ENCODE data around the gene IL12RB2.
"Not testable (repeated sequence)": the region's sequence is repeated elsewhere in the genome, so short reads cannot be mapped to it uniquely, and the experiment has no call there.

Gene IL12RB2

DNA sequence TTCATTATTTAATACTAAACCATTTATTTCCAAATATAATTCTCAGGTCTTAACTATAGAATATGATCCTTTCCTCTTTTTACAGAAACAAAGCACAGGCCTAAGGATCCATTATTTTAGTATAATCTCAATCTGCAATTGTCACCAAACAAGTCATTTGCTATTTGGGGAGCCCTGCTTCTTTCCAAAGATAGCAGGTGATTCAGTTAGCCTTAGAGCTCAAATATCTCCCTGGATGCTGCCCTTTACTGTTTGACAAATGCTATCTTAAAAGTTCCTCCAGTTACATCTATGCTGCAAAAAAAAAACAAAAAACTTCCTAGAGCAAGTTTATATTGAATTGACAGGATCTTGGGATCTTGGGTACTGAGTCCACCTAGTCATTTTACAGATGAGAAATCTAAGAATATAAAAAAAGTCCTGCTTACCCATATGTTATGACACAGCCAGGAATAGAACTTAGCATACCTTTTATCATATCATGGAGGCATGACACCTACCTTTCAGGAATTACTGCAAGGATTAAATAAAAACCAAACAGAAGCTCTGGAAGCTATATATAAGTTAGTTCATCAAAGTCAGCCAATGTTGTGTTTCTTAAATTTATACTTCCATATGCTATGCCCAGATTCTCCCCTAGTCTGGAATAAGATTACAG, 113.3 kb downstream of the IL12RB2 start:
- Histone ChIP-seq H3K27ac (no peak overlapping the region), H3K4me3 (no peak overlapping the region)

DNA sequence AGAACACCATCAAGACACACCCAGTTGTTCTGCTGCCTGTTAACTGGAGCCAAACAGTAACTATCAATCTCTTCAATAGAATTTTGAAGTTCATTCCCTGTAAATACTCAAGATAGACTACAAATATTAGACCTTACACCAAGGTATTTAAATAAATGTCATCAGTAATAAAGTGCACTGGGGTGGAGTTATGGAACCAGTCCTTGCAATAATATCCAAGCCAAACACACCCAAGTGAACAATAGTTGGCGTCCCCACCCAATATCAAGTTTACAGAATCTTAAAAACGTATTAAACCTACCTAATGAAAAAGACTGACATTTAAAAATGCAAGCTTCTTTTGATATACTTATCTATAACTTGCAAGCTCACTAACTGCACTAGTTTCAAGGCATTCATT, 119.8 kb downstream of the IL12RB2 start:
- peak overlapping the region; percentile 68 to 91 (median 89) for H3K4me3 ChIP-seq
- peak overlapping the region in 2 of 21 experiments; percentile 15 to 98 for H3K27ac ChIP-seq

DNA sequence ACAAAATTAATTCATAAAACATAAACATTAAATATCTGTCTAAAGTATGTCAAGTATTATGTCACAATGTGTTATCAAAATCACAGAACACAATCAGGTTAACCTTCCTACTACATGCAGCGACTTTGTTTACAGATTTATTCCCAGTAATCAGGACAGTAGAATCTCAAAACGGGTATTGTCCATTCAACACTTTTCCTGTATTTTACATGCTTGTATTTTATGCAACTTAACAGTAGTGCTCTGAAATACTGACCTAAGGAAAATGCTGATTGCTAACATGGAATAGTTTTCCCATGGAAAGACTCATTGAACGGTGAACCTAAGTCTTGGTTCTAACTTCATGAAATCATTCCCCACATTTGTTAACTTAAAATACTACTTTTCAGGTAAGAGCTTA, 120.3 kb downstream of the IL12RB2 start:
- H3K4me3 ChIP-seq: peak overlapping the region; percentile 68 to 91 (median 89)
- peak overlapping the region in 5 of 21 experiments; percentile 8 to 98 (median 94) for H3K27ac ChIP-seq

DNA sequence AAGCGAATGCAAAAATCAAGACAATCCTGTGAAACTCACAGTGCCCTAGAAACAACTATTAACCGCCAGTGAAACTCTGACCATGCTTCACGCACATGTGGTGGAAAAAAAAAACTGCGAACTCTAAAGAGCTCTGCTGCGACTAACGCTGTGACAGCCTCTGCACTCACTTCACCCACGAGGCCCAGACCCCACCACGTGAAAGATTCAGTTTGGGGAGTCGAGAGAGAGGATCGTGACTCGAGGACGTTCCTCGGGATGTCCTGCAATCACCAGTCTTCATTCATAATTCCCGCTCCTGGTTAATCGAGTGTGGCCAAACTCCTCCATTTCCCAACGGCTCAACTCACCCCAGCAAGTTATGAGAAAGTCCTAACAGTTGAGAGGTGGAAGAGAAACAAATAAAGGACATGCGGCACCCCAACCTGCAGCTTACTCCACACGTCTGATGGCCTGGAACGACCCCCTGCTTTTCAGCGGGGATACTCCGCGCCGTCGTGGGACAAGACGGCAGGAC, 121.4 kb downstream of the IL12RB2 start:
- Histone ChIP-seq H3K4me3 (peak overlapping the region; percentile 68 to 91 (median 89)), H3K27ac (peak overlapping the region; percentile 81 to 98 (median 94))

DNA sequence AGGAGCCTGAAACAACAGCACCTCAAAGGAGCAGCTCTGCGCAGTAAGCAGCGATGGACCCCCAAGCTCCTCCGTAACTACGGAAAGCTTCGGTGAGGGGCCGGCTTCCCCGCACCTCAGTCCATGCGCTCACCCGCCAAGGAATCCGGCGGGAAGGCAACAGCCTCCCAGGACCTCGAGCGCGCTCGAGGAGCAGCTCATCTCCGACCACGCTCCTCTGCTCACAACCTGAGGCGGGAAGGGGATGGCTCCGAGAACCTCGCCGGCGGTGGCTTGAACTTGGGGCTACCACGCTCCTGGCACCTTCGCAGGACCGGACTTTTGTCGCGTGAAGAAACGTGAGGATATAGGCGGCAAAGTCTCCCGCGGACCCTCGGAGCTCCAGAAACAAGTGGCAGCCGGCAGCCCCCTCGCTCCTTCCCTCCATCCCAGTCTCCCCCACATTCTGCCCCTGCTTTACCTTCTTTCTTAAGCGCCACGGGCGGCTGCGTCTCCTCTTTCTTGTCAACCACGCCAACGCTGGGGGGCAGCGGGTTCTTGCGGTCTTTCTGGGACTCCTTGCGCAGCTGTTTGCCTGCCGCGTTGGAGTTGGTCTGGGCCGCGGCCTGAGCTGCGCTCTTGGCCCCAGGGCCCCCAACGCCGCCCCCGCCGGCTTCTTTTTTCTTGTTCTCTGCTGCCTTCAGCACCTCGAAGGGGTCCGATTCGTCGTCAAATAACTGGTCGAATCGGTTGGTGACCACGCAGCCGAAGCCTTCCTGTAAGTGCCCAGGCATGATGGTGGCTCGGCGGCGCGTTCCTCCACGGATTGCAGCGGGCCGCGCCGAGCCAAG, 122.1 kb downstream of the IL12RB2 start:
- H3K27ac ChIP-seq: peak overlapping the region; percentile 81 to 98 (median 94)
- H3K4me3 ChIP-seq: peak overlapping the region; percentile 68 to 91 (median 89)

DNA sequence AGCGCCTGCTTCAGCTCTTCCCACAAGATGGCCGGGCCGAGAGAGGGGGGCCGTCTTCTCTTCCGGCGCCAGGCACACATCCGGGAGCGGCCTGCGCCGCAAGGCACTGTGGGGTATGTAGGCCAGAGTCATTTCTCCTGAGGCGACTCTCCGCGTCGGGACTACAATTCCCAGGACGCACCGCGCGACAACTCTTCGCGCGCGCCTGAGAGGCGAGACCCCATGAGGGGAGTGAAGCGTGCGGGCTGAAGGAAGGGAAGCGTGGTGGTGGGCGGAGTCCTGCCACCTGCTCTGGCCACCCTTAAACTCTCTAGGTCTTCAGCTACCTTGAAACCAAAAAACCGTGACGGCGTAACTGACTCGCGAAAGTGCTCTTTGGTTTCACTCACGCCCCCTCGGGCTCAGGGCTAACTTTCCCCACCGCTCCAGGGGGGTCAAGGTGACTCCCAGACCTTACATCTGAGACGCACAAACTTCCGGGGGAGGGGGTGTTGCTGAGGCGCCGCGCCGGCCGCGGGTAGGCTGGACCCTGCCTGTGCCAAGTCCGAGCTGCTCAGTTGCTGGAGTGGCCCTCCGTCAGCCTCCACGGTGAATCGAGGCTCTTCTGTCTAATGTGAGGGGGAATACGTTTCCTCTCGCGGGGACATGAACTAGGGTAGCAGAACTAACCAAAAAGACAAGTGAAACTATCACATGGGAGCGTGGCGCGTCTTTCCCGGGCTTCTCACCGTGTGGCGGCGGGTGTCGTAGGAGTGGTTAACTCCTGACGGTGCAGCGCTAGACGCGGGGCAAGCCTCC, 122.9 kb downstream of the IL12RB2 start, which contains the start of gene SERBP1:
Gene SERBP1 (minus strand): TSS at position 45 of the 798 bp plus-strand sequence. CDS start 102 bp downstream, outside the sequence.
- Histone ChIP-seq H3K27ac (peak within 1 kb of the TSS; percentile 81 to 98 (median 94)), H3K4me3 (peak within 1 kb of the TSS; percentile 68 to 91 (median 89))

DNA sequence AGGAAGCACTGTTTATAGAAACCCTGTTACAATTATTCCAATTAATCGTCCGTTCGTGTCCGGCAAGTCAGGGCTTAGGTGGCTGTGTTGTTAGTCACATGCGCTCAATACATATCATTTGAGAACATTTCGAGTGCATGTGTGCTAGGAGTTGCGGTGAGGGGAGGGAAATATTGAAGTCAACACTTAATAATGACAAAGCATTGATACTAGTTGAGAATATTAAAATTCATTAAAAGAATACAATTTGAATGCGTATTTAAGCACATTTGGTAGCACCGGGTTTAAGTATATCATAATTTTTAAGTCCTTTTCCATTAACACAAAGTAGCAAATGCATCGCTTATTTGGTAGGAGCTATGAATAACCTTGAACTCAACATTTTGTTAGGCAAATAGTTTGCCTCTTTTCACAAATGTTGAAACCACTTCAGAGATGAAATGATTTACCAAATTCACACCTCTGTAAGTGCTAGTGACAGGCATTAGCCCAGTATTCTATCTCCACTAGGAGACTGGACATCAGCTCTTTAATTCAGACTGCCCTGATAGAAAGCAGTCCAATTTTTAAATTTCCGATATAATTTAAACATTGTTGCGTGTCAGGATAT, 123.6 kb downstream of the IL12RB2 start:
- peak overlapping the region in 20 of 21 experiments; percentile 85 to 98 (median 94) for H3K27ac ChIP-seq
- H3K4me3 ChIP-seq: peak overlapping the region; percentile 68 to 91 (median 89)

DNA sequence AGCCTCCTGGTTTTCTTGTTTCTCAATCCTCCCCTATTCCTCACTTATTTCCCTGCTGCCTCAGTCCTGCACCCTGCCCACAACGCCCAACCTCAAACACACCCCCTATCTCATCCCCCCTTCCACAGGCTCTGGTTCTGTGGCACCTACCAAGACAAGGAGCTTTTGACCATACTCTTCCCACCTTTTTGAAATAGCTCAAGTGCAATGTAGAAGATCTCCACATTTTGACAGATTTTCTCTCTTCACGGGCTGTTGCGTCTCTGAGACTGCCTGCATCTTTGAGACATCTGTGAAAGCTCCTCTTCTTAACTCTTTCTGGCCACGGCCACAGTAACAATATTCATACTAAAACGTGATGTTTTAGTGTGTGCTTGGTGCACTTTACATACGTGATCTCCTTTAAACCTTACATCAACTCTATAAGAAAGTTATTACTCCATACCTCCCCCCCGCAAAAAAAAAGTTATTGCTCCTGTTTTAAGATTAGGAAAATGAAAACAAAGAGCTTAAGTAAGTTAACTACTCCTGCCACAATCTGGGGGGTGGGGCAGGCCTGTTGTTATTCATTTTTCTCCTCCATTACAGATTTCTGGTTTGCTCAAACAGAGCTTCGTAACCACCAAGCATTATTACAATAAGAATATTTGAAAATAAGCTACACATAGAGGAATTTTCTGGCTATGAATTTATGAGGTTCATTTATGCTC, 124.4 kb downstream of the IL12RB2 start:
- Histone ChIP-seq H3K27ac (peak overlapping the region in 4 of 21 experiments; percentile 87 to 92 (median 90)), H3K4me3 (no peak overlapping the region)

DNA sequence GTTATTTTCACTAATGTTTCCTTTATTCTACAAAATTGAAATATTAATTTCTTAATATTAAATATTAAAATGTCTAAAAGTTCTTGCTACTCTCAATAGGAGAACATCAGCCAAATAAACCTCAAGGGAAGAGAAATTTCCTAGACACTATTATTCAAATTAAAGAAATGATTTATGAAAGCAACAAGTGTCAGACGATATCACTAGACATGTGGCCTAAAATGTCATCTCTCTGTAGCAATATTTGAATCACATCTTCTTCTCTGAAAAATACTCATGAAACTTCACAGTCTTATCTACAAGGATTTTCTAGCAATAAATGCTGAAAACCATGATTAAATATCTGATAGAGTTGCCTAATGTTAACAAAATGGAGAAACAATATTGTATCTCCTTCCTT, 125.1 kb downstream of the IL12RB2 start:
- Histone ChIP-seq H3K4me3 (no peak overlapping the region), H3K27ac (no peak overlapping the region)

DNA sequence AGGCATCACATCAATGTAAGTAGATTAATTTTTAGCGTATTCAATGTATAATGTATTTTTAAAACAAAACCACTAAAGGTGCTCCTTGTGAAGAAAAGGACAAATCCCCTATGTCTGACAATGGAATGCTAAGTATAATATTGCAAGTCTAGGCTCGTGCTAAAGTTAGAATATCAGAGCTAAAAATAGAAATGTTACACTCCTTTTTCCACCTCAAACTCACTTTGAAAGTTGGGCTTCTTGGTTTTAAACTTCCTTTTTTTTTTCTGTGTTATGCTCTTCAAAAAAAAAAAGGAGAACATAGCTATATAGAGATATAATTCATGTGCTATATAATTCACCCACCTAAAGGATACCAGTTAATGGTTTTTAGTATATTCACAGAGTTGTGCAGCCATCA, 126.2 kb downstream of the IL12RB2 start:
- Histone ChIP-seq H3K4me3 (no peak overlapping the region), H3K27ac (no peak overlapping the region)

DNA sequence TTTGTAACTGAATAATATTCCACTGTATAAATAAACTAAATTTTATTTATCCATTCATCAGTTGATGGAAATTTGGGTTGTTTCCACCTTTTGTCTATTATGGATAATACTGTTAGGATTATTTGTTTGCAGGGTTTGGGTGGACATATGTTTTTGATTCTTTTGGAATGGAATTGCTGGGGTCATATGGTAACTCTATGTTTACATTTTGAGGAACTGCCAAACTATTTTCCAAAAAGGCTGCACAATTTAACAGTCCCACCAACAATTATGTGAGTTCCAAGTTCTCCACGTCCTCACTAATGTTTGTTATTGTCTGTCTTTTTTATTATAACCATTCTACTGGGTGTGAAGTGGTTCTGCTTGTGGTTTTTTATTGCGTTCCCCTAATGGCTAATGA, 126.8 kb downstream of the IL12RB2 start:
- Histone ChIP-seq H3K27ac (no peak overlapping the region), H3K4me3 (no peak overlapping the region)

DNA sequence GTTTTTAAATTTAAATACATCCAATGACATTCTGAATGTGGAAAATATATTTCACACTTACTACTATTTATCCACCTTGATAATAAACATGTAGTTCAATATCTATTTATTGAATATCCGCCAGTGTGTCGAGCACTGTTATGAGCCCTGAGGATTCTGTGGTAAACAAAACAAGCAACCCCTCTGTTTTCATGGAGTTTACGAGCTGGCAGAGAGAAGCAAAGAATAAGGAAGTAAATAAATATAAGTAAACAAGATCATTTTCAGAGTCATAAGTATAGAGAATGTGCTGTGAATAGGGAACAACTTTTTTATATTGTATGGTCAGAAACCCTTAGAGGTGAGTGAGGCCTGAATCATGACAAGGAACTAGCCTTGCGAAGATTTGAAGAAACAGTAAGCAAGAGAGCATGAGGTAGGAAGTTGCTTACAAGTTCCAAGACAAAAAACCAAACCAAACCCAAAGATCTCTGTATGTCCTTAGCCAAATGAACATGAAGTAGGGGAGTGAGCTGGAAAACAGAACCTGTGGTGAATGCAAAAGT, 128.9 kb downstream of the IL12RB2 start:
- Histone ChIP-seq H3K4me3 (no peak overlapping the region), H3K27ac (no peak overlapping the region)

DNA sequence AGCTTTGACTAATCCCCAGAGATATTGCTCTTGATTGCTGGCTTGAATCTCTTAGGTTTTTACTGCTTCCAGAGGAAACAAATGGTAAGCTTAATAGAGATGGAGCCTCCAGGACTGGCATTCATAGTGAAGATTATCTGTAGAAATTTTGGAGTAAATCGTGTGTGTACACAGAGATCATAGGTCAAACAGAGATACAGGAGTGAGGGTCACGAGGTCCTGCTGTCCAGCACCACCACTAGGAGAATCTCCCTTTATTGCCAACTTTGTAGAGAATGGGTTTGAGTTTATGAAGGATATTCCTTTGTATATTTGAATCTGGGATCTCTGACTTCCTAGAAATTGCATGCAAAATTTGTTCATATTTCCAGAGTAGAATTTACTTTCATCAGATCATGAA, 130.3 kb downstream of the IL12RB2 start:
- Histone ChIP-seq H3K4me3 (no peak overlapping the region), H3K27ac (no peak overlapping the region)

DNA sequence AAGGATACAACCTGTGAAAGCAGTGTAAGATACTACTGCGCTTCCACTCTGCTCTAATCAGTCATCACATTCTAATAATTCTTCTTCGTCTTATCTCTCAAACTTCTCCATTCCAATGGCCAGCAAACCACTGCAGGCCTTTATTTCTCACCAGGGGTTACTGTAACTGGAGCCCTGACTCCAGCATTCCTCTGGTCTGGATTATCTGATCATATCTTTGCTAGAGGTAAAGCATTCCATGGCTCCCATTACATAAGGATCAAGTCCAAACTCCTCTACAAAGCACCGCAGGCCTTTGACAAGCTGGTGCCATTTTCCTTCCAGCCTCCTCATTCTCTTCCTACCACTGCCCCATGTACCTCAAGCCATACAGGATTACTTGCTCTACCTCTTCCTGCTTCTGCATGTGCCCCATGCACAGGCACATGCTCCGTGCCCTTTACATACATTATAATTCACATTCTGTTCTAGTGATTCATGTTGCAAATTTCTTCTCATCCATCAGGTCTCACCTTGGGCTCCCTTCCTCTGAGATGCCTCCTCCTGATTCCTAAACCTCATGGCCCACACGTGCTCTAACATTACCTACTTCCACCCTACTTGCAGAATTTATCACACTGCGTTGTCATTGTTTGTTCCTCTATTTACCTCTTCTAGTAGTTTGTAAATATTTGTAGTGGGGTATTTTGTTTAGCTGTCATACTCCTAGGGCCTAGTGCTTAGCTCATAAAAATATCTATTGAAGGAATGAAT, 131.8 kb downstream of the IL12RB2 start:
- Histone ChIP-seq H3K27ac (no peak overlapping the region), H3K4me3 (no peak overlapping the region)

DNA sequence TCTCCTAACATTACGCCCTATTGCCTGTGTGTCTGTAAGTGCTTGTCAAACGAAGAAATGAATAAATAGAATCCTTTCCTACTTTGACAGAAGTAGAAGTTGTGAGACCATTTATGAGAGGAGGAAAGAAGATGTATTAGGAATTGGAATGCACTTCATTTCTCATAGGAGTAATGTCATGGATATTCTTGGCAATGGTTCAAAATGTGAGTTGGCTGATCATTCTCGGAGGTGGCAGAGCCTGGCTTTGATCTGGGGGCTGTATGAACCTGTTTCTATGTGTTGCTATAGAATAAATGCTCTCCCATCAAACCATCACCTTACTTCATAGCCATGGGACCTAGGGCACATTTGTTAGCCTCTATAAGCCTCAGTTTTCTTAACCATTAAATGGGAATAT, 132.7 kb downstream of the IL12RB2 start:
- Histone ChIP-seq H3K27ac (no peak overlapping the region), H3K4me3 (no peak overlapping the region)

DNA sequence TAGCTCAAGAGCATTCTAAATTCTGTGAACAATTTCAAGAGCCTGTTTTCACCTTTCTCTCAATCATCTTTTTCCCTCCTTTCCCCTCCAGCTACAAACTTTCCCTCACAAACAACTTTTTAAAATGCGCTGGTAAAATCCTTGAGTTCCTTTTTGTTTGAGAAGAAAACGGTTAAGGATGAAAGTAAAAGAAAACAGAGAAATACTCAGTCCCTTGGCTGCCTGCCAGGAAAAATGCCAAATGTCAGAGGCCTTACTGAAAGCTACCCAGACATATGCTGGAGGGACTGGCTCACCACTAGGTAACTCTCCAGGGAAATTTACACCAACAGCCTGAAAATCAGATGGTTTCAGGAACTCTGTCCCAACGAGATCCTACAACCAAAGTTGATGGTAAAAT, 133.5 kb downstream of the IL12RB2 start:
- Histone ChIP-seq H3K4me3 (no peak overlapping the region), H3K27ac (no peak overlapping the region)

DNA sequence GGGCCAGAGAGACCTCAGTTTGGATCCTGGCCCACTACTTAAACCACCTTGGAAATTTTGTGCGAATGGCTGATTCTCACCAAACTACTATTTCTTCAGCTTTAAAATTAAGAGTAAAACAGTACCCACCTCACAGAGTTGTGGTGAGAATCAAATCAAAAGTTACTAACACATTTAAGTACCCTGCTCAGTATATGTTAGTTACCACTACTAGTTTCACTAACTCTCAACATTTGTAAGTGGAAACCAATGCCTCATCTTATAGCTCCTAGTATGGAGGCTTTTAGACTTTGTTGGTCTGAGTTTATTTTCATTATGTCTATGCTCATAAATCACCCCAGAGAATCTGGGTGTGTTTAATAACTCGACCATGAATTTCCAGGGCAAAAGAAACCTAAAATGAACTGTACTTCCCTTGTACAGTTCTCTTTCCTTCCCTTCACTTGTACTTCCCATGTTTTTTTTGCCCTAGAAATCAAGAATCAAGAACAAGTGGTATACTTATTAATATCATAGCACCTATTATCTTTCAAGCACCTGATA, 134.1 kb downstream of the IL12RB2 start:
- Histone ChIP-seq H3K27ac (no peak overlapping the region), H3K4me3 (no peak overlapping the region)

DNA sequence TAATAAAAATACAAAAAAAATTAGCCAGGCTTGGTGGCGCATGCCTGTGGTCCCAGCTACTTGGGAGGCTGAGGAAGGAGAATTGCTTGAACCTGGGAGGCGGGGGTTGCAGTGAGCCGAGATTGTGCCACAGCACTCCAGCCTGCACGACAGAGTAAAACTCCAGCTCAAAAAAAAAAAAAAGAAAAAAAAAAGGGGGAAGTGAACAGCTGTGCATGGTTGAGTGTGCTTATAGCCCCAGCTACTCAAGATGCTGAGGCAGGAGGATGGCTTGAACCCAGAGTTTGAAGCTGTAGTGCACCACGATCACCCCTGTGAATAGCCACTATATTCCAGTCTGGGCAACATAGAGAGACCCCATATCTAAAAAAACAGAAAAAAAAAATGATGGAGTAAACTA, 138.3 kb downstream of the IL12RB2 start:
- H3K4me3 ChIP-seq, H3K27ac ChIP-seq: not testable (repeated sequence)
